Measurements from ENCODE around the gene SORCS3.

Gene SORCS3

DNA sequence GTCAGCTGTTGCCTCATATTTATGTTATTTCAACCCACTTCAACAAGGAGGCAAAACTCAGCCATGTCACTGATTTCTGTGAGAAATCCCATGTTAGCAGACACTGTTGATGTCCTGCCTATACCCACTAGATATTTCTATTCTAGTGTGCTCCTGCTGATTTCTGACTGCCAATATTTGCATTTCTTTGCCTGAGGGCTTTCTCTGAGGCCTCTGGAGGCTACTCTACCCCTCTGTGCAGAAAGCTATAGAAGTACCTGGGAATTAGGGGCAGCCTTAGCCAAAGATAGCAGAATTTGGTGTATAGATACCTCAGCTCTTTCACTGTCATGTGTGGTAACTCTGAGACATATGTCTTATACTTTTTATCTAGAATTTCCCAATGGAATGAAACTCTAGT lies 348.8 kb downstream of the SORCS3 start:
- no peak overlapping the region for H3K4me3 ChIP-seq (ENCODE audit: low read depth, low read length)
- TF ChIP-seq, protein P1, sequence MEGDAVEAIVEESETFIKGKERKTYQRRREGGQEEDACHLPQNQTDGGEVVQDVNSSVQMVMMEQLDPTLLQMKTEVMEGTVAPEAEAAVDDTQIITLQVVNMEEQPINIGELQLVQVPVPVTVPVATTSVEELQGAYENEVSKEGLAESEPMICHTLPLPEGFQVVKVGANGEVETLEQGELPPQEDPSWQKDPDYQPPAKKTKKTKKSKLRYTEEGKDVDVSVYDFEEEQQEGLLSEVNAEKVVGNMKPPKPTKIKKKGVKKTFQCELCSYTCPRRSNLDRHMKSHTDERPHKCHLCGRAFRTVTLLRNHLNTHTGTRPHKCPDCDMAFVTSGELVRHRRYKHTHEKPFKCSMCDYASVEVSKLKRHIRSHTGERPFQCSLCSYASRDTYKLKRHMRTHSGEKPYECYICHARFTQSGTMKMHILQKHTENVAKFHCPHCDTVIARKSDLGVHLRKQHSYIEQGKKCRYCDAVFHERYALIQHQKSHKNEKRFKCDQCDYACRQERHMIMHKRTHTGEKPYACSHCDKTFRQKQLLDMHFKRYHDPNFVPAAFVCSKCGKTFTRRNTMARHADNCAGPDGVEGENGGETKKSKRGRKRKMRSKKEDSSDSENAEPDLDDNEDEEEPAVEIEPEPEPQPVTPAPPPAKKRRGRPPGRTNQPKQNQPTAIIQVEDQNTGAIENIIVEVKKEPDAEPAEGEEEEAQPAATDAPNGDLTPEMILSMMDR (IDR thresholded peaks at IDR 0.05; ENCODE audit: low read depth, low read length): no peak

DNA sequence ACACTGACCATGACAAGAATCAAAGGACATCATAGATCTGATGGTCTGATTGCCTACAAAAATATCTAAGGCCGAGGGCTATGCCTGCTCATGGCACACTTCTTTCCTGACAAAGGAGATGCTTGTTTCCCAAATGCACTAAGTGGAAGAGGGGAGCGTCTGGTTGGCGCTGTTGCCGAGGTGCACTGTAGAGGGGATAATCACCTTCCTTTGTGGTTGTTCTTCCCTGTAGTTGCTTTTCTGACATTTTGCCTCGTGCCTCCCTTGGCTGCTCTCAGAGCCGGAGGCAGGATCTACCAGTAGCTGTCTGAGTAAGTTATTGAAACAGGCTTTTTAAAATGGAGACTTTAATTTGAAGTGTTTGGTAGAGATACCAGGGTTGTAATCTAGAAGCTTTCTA lies 352.0 kb downstream of the SORCS3 start:
- H3K4me3 ChIP-seq (ENCODE audit: low read depth, low read length): no peak overlapping the region
- TF ChIP-seq, protein P1 (IDR thresholded peaks at IDR 0.05; ENCODE audit: low read depth, low read length): no peak

DNA sequence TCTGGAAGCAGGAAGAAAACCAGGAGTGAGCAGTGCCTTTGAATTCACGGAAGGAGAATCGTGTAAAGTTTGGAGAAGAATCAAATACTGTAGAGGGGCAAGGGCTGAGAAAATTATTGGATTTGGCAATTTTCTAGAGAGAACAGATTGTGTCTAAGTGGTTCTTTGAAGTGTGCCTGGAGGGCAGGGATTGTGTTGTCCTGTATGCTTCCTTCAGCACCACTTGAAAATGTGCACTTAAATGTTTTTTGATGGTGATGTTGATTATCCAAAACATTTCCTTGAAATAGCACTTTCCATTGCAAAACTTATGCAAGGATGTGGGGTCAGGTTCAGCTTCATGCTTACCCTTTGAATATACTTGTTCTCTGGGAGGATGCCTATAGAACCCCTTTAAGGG lies 360.2 kb downstream of the SORCS3 start:
- H3K4me3 ChIP-seq (ENCODE audit: low read depth, low read length): no peak overlapping the region
- TF ChIP-seq, protein P1 (IDR thresholded peaks at IDR 0.05; ENCODE audit: low read depth, low read length): no peak

DNA sequence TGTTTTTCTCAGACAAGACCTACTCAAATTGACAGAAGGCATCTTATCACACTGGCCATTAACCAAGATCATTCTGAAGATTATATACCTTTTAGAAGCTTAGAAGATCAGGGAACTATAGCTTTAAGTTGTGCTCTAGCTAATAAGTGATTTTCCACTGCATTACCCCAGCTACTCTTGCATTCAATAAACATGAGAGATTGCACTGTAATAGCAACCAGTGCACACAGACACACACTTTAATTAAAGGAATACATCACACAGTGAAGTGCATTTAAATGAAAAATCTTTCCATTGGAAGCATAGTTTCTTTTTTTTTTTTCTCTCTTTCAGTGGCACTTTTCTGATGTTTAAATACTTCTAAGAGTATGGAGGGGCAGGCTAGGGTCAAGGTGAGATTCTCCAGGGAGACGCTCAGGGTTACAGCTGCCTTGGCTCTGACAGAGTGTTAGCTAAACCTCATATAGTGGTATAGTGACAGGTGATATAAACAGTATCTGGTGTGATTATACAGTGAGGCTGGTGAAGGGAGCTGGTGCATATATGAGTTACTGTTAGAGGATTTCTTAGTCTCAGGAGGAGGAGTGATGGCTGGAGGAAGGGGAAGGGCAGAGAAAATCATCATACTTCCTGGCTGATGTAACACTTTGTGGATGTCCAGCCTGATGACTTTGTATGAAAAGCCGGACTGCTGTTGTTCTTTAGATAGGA lies 369.5 kb downstream of the SORCS3 start:
- TF ChIP-seq, protein P1 (IDR thresholded peaks at IDR 0.05; ENCODE audit: low read depth, low read length): no peak
- no peak overlapping the region for H3K4me3 ChIP-seq (ENCODE audit: low read depth, low read length)

DNA sequence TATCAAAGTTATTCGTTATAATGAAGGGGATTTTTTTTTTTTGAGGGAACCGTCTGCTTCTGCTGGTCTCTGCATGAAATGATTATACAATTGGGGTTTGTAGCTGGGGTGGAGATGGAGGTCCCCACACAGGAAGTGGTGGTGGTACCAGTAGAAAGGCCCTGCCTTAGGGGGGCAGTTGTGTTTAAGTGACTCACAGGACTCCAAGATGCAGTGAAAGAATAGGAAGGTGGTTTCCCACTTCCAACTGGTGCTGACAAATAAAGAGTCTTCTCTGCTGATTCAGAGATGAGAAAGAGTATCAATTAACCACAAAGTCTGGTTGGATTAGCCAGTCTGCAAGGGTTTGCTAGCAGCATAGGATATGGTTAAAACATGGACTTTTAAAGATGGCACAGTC lies 376.0 kb downstream of the SORCS3 start:
- H3K4me3 ChIP-seq (ENCODE audit: low read depth, low read length): no peak overlapping the region
- TF ChIP-seq, protein P1 (IDR thresholded peaks at IDR 0.05; ENCODE audit: low read depth, low read length): no peak

DNA sequence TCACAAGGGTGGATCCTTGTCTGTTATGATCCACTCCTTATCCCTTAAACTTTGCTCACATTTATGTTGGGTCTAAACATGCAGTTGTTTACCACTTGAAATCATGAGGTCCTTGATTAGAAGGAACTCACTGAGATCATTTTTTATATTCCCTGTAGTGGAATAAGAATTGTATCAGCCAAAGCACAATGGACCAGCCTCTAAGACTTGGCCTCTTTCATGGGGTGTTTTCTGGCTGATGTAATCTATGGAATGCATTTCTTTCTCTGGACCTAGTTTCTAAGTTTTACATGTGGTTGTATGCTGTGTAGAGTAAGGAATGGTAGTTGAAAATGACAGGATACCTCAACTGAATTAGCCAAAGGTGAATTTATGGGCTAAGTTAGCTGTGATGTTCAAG lies 376.6 kb downstream of the SORCS3 start:
- TF ChIP-seq, protein P1 (IDR thresholded peaks at IDR 0.05; ENCODE audit: low read depth, low read length): no peak
- no peak overlapping the region for H3K4me3 ChIP-seq (ENCODE audit: low read depth, low read length)

DNA sequence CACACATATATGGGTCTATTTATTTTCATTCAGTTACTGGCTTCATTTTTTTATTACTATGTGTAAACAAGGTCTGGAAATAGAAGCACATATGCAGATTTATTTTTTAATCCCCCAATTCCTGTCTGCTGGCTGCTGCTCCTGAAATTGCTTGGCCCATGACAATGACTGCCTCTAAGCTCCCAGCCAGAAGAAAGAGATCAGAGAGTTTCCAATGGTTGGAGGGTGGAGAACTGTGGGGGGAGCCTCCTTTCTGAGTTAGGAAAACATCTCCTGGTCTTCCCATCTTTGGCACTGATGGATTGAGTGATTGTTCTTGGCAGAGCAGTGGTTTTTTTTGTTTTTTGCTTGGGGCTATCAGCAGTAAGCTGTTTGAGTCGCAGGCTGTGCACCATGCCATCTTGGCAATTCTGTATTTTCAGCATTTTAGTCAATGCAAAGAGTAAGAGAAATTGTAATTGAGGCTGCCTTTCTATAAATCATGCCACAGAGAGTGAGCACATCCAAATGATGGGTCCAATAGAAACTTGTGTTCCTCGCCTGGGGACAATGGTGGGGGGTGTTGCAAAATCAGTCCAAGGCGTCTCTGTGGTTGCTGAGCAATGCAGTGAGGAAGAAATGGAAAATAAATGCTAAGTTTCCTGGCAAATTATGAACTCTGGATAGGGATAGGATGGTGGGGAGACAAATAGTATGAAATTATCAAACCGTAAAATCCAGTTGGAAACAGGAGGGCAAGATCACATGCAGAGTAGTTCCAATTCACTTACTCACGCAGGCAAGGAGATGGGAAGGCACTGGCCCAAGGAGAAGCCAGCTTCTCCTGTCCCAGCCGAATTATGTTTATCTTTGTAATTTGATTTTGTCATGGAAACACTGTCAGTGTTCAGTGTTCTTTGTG lies 382.4 kb downstream of the SORCS3 start:
- no peak overlapping the region for H3K4me3 ChIP-seq (ENCODE audit: low read depth, low read length)
- TF ChIP-seq, protein P1 (IDR thresholded peaks at IDR 0.05; ENCODE audit: low read depth, low read length): no peak

Measured in WI38 (cell line).